Parietal lobe (tissue), 1 donor: Measurements from ENCODE around the gene PRDM4. TPM values are rescaled to one million over a fixed set of nuclear protein-coding genes. Genes with fewer than 3 reads are reported as not detected.

Experiments
- total RNA-seq: library from RNA; depleted of rRNA; stranded (reverse); fragments of >200 nt; gene quantifications from one replicate; pipeline ENCODE4 v1.2.3, GENCODE V29; 2014

The PRDM4 gene
- 41.3 TPM for total RNA-seq

GRCh38 chr12:107760809-107761501 is at the start of gene PRDM4:
PRDM4 (minus strand) TSS chr12:107761137; CDS start chr12:107760515, 622 bp downstream.

GRCh38 chr12:107774349-107775029 is 13.6 kb upstream of the PRDM4 start, which contains the start of gene ASCL4:
ASCL4 (plus strand) TSS chr12:107774704; CDS start chr12:107775219, 515 bp downstream.

GRCh38 chr12:107685360-107686248 is 75.3 kb downstream of the PRDM4 start, which contains the start of gene PWP1:
PWP1 (plus strand) TSS chr12:107685799; CDS start chr12:107685900, 101 bp downstream.

Other genes starting within 250 kb of the PRDM4 start
- gene PWP1, start 75.3 kb downstream of the PRDM4 start, total RNA-seq, result 78.6 TPM
- gene ASCL4, start 13.6 kb upstream of the PRDM4 start, total RNA-seq, result not detected